IPS-NIHi7 (cell line): ENCODE results near the gene EIF2S3B.
"Not testable (repeated sequence)": the region's sequence is repeated elsewhere in the genome, so short reads cannot be mapped to it uniquely, and the experiment has no call there.

Experiments used
- DNase-seq: peaks from one replicate; pipeline ENCODE4 v3.0.0; 2012; ENCODE audit warnings: mixed read lengths; ENCODE audit errors: extremely low spot score

EIF2S3B gene

GRCh38 chr12:10505620-10506019, at the start of gene EIF2S3B:
Gene EIF2S3B (plus strand): TSS chr12:10505890. CDS start chr12:10505903, 13 bp downstream.
- DNase-seq = no peak

DNA sequence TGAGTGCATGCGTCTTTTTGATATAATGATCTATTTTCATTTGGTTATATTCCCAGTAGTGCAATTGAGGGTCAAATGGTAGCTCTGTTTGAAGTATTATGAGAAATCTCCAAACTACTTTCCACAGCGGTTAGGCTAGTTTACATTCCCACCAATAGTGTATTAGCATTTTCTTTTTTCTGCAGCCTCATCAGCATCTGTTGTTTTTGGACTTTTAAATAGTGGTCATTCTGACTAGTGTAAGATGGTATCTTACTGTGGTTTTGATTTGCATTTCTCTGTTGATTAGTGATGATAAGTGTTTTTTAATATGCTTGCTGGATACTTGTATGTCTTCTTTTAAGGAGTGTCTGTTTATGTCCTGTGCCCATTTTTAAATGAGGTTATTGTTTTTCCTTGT, 48.8 kb upstream of the EIF2S3B start:
- DNase-seq = no peak

DNA sequence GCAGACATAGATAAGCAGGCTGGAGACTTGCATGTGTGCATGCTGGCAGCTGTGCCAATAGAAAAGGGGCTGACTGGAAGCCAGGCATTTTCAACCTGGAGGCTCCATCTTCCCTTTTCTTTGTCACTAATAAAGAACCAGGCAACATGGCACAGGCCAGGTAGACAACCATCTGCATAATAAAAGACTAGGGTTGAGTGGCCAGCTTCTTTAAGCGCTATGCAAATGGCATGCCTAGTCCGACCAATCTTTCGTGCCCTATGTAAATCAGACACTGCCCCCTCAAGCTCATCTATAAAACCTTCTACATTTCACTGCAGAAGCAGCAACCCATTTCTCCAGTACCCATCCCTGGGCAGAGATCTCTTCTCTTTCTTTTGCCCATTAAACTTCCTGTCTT, 47.9 kb upstream of the EIF2S3B start:
- DNase-seq = no peak

GRCh38 chr12:10466311-10466710, 39.4 kb upstream of the EIF2S3B start:
- DNase-seq = no peak

DNA sequence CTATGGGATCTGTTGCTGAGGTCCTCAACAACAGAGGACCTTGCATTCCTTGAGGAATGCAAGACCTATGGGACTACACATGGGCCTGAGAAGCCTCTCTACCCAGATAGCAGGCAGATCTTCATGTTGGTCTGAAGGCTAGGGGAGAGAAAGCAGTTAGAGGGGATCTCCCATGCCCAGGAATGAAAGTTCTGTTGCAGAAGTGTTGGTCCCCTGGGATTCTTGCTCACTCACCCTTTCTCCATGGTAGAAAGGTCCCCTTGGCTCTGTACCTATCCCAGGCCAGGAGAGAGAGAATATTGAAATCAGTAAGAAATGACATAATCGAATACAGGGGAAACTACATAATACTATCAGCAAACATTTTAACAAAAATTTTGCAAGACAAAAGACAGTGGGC, 36.0 kb upstream of the EIF2S3B start:
- DNase-seq = no peak

GRCh38 chr12:10472808-10473207, 32.9 kb upstream of the EIF2S3B start:
- not testable (repeated sequence) for DNase-seq

DNA sequence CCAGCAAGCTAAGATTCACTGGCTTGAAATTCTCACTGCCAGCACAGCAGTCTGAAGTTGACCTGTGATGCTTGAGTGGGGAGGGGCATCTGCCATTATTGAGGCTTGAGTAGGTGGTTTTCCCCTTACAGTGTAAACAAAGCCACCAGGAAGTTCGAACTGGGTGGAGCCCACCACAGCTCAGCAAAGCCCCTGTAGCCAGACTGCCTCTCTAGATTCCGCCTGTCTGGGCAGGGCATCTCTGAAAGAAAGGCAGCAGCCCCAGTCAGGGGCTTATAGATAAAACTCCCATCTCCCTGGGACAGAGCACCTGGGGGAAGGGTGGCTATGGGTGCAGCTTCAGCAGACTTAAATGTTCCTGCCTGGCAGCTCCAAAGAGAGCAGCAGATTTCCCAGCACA, 23.8 kb upstream of the EIF2S3B start:
- not testable (repeated sequence) for DNase-seq

- not testable (repeated sequence) for DNase-seq
Measured at GRCh38 chr12:10487328-10487727, 18.4 kb upstream of the EIF2S3B start.

DNA sequence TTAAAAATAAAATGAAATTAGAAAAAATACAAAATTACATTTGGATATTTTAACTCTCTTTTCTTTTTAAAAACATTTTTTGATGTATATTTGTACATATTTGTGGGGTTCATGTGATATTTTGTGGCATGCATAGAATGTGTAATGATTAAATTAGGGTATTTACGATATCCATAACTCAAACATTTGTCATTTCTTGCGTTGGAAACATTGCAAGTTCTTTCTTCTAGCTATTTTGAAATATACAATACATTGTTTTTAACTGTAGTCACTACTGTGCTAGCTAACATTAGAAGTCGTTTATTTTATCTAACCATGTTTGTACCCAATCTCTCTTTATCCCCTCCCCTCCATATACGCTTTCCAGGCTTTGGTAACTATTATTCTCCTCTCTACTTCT, 13.9 kb upstream of the EIF2S3B start:
- no peak for DNase-seq

DNA sequence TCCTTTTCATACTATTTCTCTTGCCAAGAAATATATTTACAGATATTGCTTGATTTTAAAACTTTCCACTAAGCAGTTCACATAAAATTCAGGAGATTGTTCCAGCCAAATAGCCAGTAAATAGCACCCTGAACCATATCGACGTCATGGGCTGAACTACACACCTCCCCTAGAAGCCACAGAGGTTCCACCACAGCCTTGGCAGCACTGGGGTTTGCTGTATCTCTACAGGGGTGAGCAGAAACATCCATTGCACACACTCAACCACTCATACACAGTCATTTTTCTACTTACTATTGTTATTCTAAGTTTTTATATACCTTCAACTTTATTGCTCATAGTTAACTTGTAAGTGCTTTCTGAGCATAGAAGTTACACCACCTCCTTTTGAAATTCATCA, 8.1 kb upstream of the EIF2S3B start:
- DNase-seq = no peak

GRCh38 chr12:10498042-10498441, 7.6 kb upstream of the EIF2S3B start:
- no peak for DNase-seq

- no peak for DNase-seq
Measured at GRCh38 chr12:10501030-10501429, 4.7 kb upstream of the EIF2S3B start.

- DNase-seq = no peak
Measured at GRCh38 chr12:10503460-10503859, 2.2 kb upstream of the EIF2S3B start.

- no peak for DNase-seq
Measured at GRCh38 chr12:10511756-10512355, 6.2 kb downstream of the EIF2S3B start.

- no peak for DNase-seq
Measured at GRCh38 chr12:10512798-10513197, 7.1 kb downstream of the EIF2S3B start.

GRCh38 chr12:10521555-10521954, 15.9 kb downstream of the EIF2S3B start:
- DNase-seq = no peak

DNA sequence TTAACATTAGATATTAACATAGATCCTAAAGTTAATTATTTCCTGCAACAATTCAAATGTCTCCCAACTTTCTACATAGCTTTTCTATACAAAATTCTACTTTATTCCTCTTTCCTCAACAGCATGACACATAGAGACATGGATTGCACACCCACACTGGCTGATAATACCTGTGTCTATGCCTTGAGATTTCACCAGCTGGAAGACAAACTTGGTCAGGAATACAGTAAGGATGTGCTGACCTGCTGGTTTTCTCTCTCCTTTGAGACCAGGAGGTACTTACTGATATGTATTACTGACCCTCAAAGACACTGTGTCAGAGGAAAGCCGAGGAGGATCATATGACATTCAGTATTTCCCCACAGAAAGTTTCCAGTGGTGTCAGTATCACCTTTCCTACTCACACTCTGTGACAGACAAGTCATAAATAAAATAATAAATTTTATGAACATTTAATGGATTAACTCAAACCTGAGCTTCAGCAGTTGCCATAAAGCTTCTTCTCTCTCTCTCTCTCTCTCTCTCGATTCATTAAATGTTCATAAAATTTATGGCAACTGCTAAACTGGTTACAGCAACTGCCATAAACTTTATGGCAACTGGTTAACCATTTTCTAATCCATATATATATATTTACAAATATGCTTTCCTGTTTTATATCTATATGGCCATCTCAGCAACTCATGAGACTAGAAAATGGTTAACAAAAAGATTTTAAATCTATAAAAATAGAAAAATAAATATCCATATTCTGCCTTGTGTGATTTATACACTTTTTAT, 22.7 kb downstream of the EIF2S3B start:
- no peak for DNase-seq

DNA sequence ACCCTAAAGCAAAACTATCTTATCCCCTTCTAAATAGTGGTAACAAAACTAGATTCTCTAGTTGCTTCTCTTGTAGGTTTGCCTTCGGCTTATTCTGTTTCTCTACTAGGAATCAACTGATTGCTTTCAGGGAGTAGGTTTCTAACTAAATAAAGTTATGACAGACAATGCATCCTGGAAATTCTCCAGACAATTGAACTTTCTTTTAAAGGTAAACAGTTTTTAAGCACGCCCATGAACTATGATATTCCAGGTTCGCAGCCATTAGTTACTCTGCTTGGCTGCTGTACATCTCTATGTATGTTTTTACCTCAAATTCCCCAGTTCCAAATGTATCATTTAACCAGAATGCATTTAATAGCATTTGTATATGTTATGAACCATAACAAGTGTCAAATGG, 23.9 kb downstream of the EIF2S3B start:
- DNase-seq = no peak

GRCh38 chr12:10537721-10538120, 32.0 kb downstream of the EIF2S3B start:
- DNase-seq = no peak

DNA sequence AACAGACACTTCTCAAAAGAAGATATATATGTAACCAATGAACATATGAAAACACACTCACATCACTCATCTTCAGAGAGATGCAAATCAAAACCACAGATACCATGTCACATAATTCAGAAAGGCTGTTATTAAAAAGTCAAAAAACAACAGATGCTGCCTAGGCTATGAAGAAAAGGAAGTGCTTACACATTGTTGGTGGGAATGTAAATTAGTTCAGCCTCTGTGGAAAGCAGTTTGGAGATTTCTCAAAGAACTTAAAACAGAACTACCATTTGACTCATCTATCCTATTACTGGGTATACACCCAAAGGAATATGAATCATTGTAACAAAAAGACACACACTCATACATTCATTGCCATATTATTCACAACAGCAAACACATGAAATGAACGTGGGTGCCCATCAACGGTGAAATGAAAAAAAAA, 35.1 kb downstream of the EIF2S3B start:
- no peak for DNase-seq

- no peak for DNase-seq
Measured at GRCh38 chr12:10543499-10543898, 37.8 kb downstream of the EIF2S3B start.

GRCh38 chr12:10551375-10551774, 45.7 kb downstream of the EIF2S3B start:
- DNase-seq = no peak

DNA sequence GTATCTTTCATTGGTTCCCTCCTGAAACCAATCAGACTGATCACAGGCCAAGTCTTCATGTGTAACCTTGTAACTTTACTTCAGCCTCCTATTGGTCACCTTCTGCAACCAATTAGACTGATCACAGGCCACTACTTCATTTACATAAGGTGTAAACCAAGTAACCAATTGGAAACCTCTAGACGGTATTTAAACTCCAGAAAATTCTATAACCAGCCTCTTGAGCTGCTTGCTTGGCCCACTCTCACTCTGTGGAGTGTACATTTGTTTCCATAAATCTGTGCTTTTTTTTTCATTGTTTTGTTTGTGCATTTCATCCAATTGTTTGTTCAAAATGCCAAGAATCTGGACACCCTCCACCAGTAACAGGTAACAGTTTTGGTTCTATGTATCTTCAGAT, 47.5 kb downstream of the EIF2S3B start:
- DNase-seq = no peak
